OCI-LY1 (cell line): ENCODE data around the gene NISCH.

ENCODE experiments used
- H2AFZ ChIP-seq: fragments of 200-600 bp; sonication (generic), shearing (Covaris generic); 2 replicates; pipeline ENCODE4 v1.6.0; 2014; ENCODE audit warnings: antibody characterized with exemption, mild to moderate bottlenecking, low read length
- H3F3A ChIP-seq: fragments of 200-600 bp; sonication (generic), shearing (Covaris generic); 2 replicates; pipeline ENCODE4 v1.6.0; 2014; ENCODE audit warnings: mild to moderate bottlenecking, antibody characterized with exemption, low read length, moderate library complexity; ENCODE audit not compliant: insufficient read depth
- H3K27ac ChIP-seq: fragments of 200-600 bp; sonication (generic); 2 replicates; pipeline ENCODE4 v1.5.1; 2014; ENCODE audit warnings: low read length, mixed run types, mild to moderate bottlenecking, low read depth; ENCODE audit not compliant: poor library complexity, severe bottlenecking
- H3K27me3 ChIP-seq: fragments of 200-600 bp; sonication (generic); 2 replicates; pipeline ENCODE4 v1.6.0; 2014; ENCODE audit warnings: antibody characterized with exemption, mild to moderate bottlenecking, low read length, moderate library complexity; ENCODE audit not compliant: insufficient read depth
- H3K36me3 ChIP-seq: fragments of 200-600 bp; sonication (generic); 2 replicates; pipeline ENCODE4 v1.6.1; 2014; ENCODE audit warnings: mild to moderate bottlenecking, antibody characterized with exemption, low read length, moderate library complexity, mixed read lengths; ENCODE audit not compliant: insufficient read depth
- H3K4me1 ChIP-seq: fragments of 200-600 bp; sonication (generic); 2 replicates; pipeline ENCODE4 v1.5.1; 2014; ENCODE audit warnings: mild to moderate bottlenecking, low read length, moderate library complexity; ENCODE audit not compliant: insufficient read depth, severe bottlenecking
- H3K4me2 ChIP-seq: fragments of 200-600 bp; sonication (generic), shearing (Covaris generic); 2 replicates; pipeline ENCODE4 v1.6.1; 2014; ENCODE audit warnings: low read length
- H3K4me3 ChIP-seq: fragments of 200-600 bp; sonication (generic); 2 replicates; pipeline ENCODE4 v1.5.1; 2014; ENCODE audit warnings: low read length, low read depth, mild to moderate bottlenecking, mixed read lengths; ENCODE audit not compliant: poor library complexity, severe bottlenecking
- H3K79me2 ChIP-seq: fragments of 200-600 bp; shearing (Covaris generic); 2 replicates; pipeline ENCODE4 v1.6.1; 2016; ENCODE audit warnings: mixed run types, low read length, mixed read lengths; ENCODE audit not compliant: insufficient read depth
- H3K9ac ChIP-seq: fragments of 200-600 bp; sonication (generic), shearing (Covaris generic); 2 replicates; pipeline ENCODE4 v1.6.1; 2014; ENCODE audit warnings: mild to moderate bottlenecking, low read length, mixed read lengths
- H3K9me2 ChIP-seq: fragments of 200-600 bp; sonication (generic), shearing (Covaris generic); 2 replicates; pipeline ENCODE4 v1.6.1; 2014; ENCODE audit warnings: low read depth, mild to moderate bottlenecking, low read length, mixed read lengths
- H3K9me3 ChIP-seq: fragments of 200-600 bp; shearing (Covaris generic); 2 replicates; pipeline ENCODE4 v1.6.1; 2014; ENCODE audit warnings: low read length, mixed read lengths
- H4K20me1 ChIP-seq: fragments of 200-600 bp; sonication (generic), shearing (Covaris generic); 2 replicates; pipeline ENCODE4 v1.6.0; 2016; ENCODE audit warnings: mild to moderate bottlenecking, low read length; ENCODE audit not compliant: insufficient read depth
- EZH2 ChIP-seq: fragments of 200-600 bp; sonication (generic), shearing (Covaris generic); IDR thresholded peaks from 2 replicates; pipeline ENCODE4 v1.8.0; 2017; ENCODE audit warnings: borderline replicate concordance, mixed run types, mild to moderate bottlenecking, antibody characterized with exemption, low read length, moderate library complexity, mixed read lengths
- TF ChIP-seq, protein P1 (sequence below): fragments of 200-600 bp; sonication (generic), shearing (Covaris generic); IDR thresholded peaks from 2 replicates; pipeline ENCODE4 v1.5.1; 2017; ENCODE audit warnings: mild to moderate bottlenecking, antibody characterized with exemption, low read length, moderate library complexity, mixed read lengths

The NISCH gene

DNA sequence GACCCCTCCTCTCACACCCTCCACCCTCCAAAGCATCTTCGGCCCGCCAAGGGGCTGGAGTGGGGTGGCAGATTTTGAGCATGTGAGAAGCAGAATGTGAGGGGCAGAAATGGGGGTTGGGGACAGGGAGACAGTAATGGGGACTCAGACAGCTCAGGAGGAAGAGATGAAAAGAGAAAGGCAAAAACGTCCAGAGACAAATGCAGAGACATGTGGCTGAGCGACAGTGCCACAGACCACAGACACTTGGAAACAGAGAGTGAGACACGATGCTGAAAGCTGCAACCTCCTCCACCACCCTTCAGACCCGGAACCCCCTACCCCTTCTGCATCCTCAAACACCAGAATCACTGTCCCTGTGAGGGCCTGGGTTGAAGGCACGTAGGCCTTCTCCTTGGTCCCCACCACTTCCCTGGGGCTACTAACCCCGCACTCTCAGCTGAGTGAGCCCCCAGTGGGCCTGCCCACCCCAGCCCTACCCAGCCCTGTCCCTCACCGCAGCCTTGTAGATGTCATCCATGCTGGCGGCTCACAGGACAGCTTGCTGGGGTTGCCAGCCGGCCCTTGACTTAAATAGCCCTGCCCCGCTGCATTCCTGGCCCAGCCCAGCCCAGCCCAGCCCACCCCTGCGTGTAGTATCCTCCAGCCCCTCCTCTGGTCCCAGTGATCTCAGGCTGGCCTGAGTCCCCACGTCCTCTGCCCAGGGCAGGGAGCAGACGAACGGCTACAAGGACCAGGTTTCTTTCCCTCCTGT lies 1.7 kb upstream of the NISCH start, which contains the start of gene TNNC1:
TNNC1 (minus strand) TSS at position 546 of the 754 bp plus-strand sequence; CDS start at position 520, 26 bp downstream.
- no peaks in the 10 kb centered on the region for H3F3A ChIP-seq
- no peaks in the 10 kb centered on the region for H3K9me3 ChIP-seq
- no peaks in the 10 kb centered on the region for H3K9me2 ChIP-seq
- H3K4me1 ChIP-seq: peaks cover 25% of the 10 kb centered on the region
- peak within 1 kb of the TSS; percentile 90 for H3K4me3 ChIP-seq
- peak within 1 kb of the TSS; percentile 93 for H3K4me2 ChIP-seq
- peaks cover 17% of the 10 kb centered on the region for H3K36me3 ChIP-seq
- H3K9ac ChIP-seq: peak within 1 kb of the TSS; percentile 85
- no peaks in the 10 kb centered on the region for H4K20me1 ChIP-seq
- peak within 1 kb of the TSS; percentile 13 for H3K27ac ChIP-seq
- H3K79me2 ChIP-seq: 0 out of 2 replicates have a peak, but pooled peaks cover 4% of the 10 kb centered on the region
- H2AFZ ChIP-seq: no peak within 1 kb of the TSS
- no peaks in the 10 kb centered on the region for H3K27me3 ChIP-seq
- TF ChIP-seq EZH2: no peak
- TF ChIP-seq, protein P1, sequence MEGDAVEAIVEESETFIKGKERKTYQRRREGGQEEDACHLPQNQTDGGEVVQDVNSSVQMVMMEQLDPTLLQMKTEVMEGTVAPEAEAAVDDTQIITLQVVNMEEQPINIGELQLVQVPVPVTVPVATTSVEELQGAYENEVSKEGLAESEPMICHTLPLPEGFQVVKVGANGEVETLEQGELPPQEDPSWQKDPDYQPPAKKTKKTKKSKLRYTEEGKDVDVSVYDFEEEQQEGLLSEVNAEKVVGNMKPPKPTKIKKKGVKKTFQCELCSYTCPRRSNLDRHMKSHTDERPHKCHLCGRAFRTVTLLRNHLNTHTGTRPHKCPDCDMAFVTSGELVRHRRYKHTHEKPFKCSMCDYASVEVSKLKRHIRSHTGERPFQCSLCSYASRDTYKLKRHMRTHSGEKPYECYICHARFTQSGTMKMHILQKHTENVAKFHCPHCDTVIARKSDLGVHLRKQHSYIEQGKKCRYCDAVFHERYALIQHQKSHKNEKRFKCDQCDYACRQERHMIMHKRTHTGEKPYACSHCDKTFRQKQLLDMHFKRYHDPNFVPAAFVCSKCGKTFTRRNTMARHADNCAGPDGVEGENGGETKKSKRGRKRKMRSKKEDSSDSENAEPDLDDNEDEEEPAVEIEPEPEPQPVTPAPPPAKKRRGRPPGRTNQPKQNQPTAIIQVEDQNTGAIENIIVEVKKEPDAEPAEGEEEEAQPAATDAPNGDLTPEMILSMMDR: no peak

DNA sequence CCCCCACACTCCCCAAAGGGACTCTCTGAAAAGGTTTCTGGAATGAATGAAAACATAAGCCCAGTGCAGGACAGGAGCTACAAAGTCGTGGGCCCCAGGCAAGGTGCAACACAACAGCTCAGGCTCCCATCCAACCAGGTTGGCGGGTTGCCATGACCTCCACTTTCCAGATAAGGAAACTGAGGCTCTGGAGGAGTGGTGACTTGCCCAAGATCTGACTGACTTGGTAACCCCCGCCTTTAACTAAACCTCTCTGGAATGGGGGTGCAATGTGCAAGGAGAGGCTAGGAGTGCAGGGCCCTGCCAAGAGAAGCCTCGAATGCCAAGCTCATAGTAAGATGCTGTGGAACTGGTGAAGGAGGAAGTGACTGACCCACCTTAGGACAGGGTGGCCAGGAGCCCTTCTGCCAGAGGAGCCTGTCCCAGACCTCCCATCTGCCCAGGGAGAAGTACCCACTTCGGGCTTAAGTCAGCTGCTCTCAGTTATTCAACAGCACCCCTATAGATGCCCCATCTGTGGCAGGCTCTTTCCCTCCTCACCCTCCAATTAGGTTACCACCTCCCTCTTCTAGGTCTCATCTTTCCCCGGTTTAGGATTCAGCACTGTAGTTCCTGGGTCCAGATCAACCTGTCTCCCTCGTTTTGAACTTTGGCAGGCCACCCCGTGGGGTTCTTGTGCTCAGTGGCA lies 1.0 kb upstream of the NISCH start:
- H3K79me2 ChIP-seq: 0 out of 2 replicates have a peak, but pooled peaks cover 4% of the 10 kb centered on the region
- TF ChIP-seq EZH2: no peak
- TF ChIP-seq, protein P1: no peak
- peak overlapping the region; percentile 85 for H3K9ac ChIP-seq
- H3K27me3 ChIP-seq: no peaks in the 10 kb centered on the region
- no peaks in the 10 kb centered on the region for H3F3A ChIP-seq
- H2AFZ ChIP-seq: no peak overlapping the region
- H3K4me2 ChIP-seq: peak overlapping the region; percentile 93
- peaks cover 25% of the 10 kb centered on the region for H3K4me1 ChIP-seq
- no peaks in the 10 kb centered on the region for H3K9me2 ChIP-seq
- peaks cover 24% of the 10 kb centered on the region for H3K36me3 ChIP-seq
- H3K9me3 ChIP-seq: no peaks in the 10 kb centered on the region
- H3K4me3 ChIP-seq: peak overlapping the region; percentile 90
- no peaks in the 10 kb centered on the region for H4K20me1 ChIP-seq
- peak overlapping the region; percentile 13 for H3K27ac ChIP-seq

DNA sequence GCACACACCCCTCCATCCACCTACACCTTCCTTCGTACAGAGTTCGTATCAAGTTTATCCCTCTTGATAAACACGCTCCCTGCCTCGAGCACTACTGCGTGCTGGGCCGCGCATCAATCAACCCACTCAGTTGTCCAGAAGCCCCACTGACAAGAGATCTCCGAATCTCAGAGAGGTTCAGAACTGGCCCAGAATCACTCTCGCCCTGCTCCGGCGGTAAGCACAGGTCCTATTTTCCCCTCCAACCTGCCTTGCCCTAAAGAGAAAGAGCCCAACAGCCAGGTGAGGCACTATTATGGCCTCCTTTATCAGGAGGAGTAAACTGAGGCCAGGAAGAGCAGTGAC lies 494 bp upstream of the NISCH start:
- Histone ChIP-seq H2AFZ (peak overlapping the region; percentile 70; the same call in 1 of the 2 replicates), H4K20me1 (no peaks in the 10 kb centered on the region), H3K9ac (peak overlapping the region; percentile 85), H3K4me2 (peak overlapping the region; percentile 93), H3K79me2 (0 out of 2 replicates have a peak, but pooled peaks cover 4% of the 10 kb centered on the region), H3K36me3 (peaks cover 29% of the 10 kb centered on the region), H3K9me3 (no peaks in the 10 kb centered on the region), H3F3A (no peaks in the 10 kb centered on the region), H3K27me3 (no peaks in the 10 kb centered on the region), H3K4me3 (peak overlapping the region; percentile 90), H3K9me2 (no peaks in the 10 kb centered on the region), H3K27ac (peak overlapping the region; percentile 13), H3K4me1 (peaks cover 25% of the 10 kb centered on the region)
- no peak for TF ChIP-seq EZH2
- TF ChIP-seq, protein P1: no peak
